GM23338 (cell line): ENCODE data around the gene RFC1. TPM values are rescaled to one million over a fixed set of nuclear protein-coding genes. Genes with fewer than 3 reads are reported as not detected.
A peak's percentile ranks its signal among the peaks of the same experiment; 100 is the strongest.

ENCODE experiments used
- ATAC-seq: fragments of 200-7000 bp; cut with Tn5 transposase; 3 replicates; pipeline ENCODE4 v1.9.1; 2020
- DNase-seq: peaks from one replicate; pipeline ENCODE4 v3.0.0-alpha.2; 2015; ENCODE audit warnings: low spot score
- H2AFZ ChIP-seq: fragments of 200-600 bp; sonication (generic); 2 replicates; pipeline ENCODE4 v1.8.0; 2016; ENCODE audit warnings: antibody characterized with exemption, mild to moderate bottlenecking, moderate library complexity
- H3F3A ChIP-seq: fragments of 200-600 bp; sonication (generic); replicated peaks from 2 replicates; pipeline ENCODE4 v1.8.0; 2017; ENCODE audit warnings: antibody characterized with exemption, mixed run types, low read depth
- H3K27ac ChIP-seq: fragments of 200-600 bp; sonication (generic); 2 replicates; pipeline ENCODE4 v1.6.1; 2016; ENCODE audit warnings: low read depth
- H3K27me3 ChIP-seq: fragments of 200-600 bp; sonication (generic); 2 replicates; pipeline ENCODE4 v1.8.0; 2016; ENCODE audit warnings: mild to moderate bottlenecking, mixed run types, moderate library complexity; ENCODE audit not compliant: insufficient read depth
- H3K36me3 ChIP-seq: fragments of 200-600 bp; sonication (generic); 2 replicates; pipeline ENCODE4 v1.8.0; 2016; ENCODE audit warnings: mild to moderate bottlenecking; ENCODE audit not compliant: insufficient read depth
- H3K4me1 ChIP-seq: fragments of 200-600 bp; sonication (generic); 2 replicates; pipeline ENCODE4 v1.8.0; 2016; ENCODE audit warnings: mild to moderate bottlenecking, moderate library complexity; ENCODE audit not compliant: insufficient read depth
- H3K4me2 ChIP-seq: fragments of 200-600 bp; sonication (generic); 2 replicates; pipeline ENCODE4 v1.7.1; 2017; ENCODE audit warnings: mixed run types
- H3K4me3 ChIP-seq: fragments of 200-600 bp; sonication (generic); 2 replicates; pipeline ENCODE4 v1.6.1; 2016; ENCODE audit warnings: mixed run types
- H3K79me2 ChIP-seq: fragments of 200-600 bp; sonication (generic); replicated peaks from 2 replicates; pipeline ENCODE4 v1.8.0; 2017; ENCODE audit warnings: mild to moderate bottlenecking; ENCODE audit not compliant: insufficient read depth
- H3K9me2 ChIP-seq: fragments of 200-600 bp; sonication (generic); 2 replicates; pipeline ENCODE4 v1.8.0; 2017; ENCODE audit not compliant: insufficient read depth
- H4K20me1 ChIP-seq: fragments of 200-600 bp; sonication (generic); replicated peaks from 2 replicates; pipeline ENCODE4 v1.8.0; 2017; ENCODE audit warnings: mild to moderate bottlenecking; ENCODE audit not compliant: insufficient read depth
- H3K27ac Mint-ChIP-seq: 2 replicates; pipeline ENCODE4 v1.8.0; 2020; ENCODE audit warnings: inconsistent platforms, mild to moderate bottlenecking, moderate library complexity, mixed read lengths
- H3K27me3 Mint-ChIP-seq: 3 replicates; pipeline ENCODE4 v1.8.0; 2022; ENCODE audit warnings: low read depth, mild to moderate bottlenecking, moderate library complexity, mixed read lengths, inconsistent platforms; ENCODE audit not compliant: insufficient read depth, poor library complexity
- H3K36me3 Mint-ChIP-seq: 3 replicates; pipeline ENCODE4 v1.8.0; 2021; ENCODE audit warnings: low read depth, mild to moderate bottlenecking, inconsistent platforms, moderate library complexity, mixed read lengths
- H3K4me1 Mint-ChIP-seq: 3 replicates; pipeline ENCODE4 v1.8.0; 2020; ENCODE audit warnings: mild to moderate bottlenecking, inconsistent platforms, mixed read lengths
- H3K4me3 Mint-ChIP-seq: 3 replicates; pipeline ENCODE4 v1.8.0; 2021; ENCODE audit warnings: moderate library complexity, mild to moderate bottlenecking, inconsistent platforms, mixed read lengths
- H3K9me3 Mint-ChIP-seq: 3 replicates; pipeline ENCODE4 v1.8.0; 2020; ENCODE audit warnings: moderate library complexity, mild to moderate bottlenecking, inconsistent platforms, mixed read lengths
- CREB1 ChIP-seq: fragments of 250-450 bp; sonication (Bioruptor Pico); IDR thresholded peaks from 2 replicates; pipeline ENCODE4 v1.5.0; 2020; ENCODE audit warnings: low read depth, mild to moderate bottlenecking, moderate library complexity
- EZH2 ChIP-seq: fragments of 200-600 bp; sonication (generic); IDR thresholded peaks from one replicate; pipeline ENCODE4 v1.8.0; 2017; ENCODE audit warnings: antibody characterized with exemption, mild to moderate bottlenecking, low read depth; ENCODE audit not compliant: unreplicated experiment
- EZH2phosphoT487 ChIP-seq: fragments of 200-600 bp; sonication (generic); IDR thresholded peaks from one replicate; pipeline ENCODE4 v1.8.1; 2018; ENCODE audit warnings: antibody characterized with exemption; ENCODE audit not compliant: unreplicated experiment
- JUNB ChIP-seq: IDR thresholded peaks from one replicate; pipeline ENCODE4 v1.6.1; 2016; ENCODE audit warnings: antibody characterized with exemption; ENCODE audit not compliant: unreplicated experiment
- NANOG ChIP-seq: IDR thresholded peaks from 2 replicates; pipeline ENCODE4 v1.6.1; 2016; ENCODE audit warnings: antibody characterized with exemption, borderline replicate concordance
- STAT1 ChIP-seq: IDR thresholded peaks from one replicate; pipeline ENCODE4 v1.6.1; 2016; ENCODE audit warnings: antibody characterized with exemption; ENCODE audit not compliant: unreplicated experiment
- ZNF114 ChIP-seq: fragments of 250-450 bp; sonication (Bioruptor Pico); IDR thresholded peaks from 2 replicates; pipeline ENCODE4 v1.5.0; 2020; ENCODE audit warnings: mild to moderate bottlenecking, moderate library complexity
- ZNF331 ChIP-seq: fragments of 250-450 bp; sonication (Bioruptor Pico); IDR thresholded peaks from 2 replicates; pipeline ENCODE4 v1.5.0; 2020; ENCODE audit warnings: low read depth, mild to moderate bottlenecking, moderate library complexity
- polyA plus RNA-seq: library from polyadenylated mRNA; unstranded; fragments of >200 nt; fragmentation: Nextera tagmentation; extraction: Ambion mirVana; gene quantifications from 2 replicates; pipeline ENCODE4 v1.2.1, GENCODE V29; 2016
- total RNA-seq: library from RNA; depleted of rRNA; stranded (reverse); fragments of >200 nt; shearing (Covaris generic); gene quantifications from 2 replicates; pipeline ENCODE4 v1.2.3, GENCODE V29; 2014
- TF ChIP-seq, protein P1 (sequence below): IDR thresholded peaks from 2 replicates; pipeline ENCODE4 v1.6.1; 2016; ENCODE audit warnings: antibody characterized with exemption
- TF ChIP-seq, protein P2 (sequence below), 2 experiments: fragments of 200-600 bp in 1 of 2; sonication (generic) in 1 of 2; conservative IDR thresholded peaks; 2 replicates each; pipeline versions ENCODE4 v1.5.1 to v1.6.1; 2016 to 2017; ENCODE audit warnings: antibody characterized with exemption in 2 of 2, low read depth in 2 of 2, mild to moderate bottlenecking in 2 of 2, moderate library complexity in 1 of 2
- TF ChIP-seq, protein P3 (sequence below): IDR thresholded peaks from one replicate; pipeline ENCODE4 v1.6.1; 2018; ENCODE audit warnings: antibody characterized with exemption; ENCODE audit not compliant: unreplicated experiment

Gene RFC1
- total and polyA plus RNA-seq, 2 experiments from 2014 or later = 75.8 to 228 TPM

DNA sequence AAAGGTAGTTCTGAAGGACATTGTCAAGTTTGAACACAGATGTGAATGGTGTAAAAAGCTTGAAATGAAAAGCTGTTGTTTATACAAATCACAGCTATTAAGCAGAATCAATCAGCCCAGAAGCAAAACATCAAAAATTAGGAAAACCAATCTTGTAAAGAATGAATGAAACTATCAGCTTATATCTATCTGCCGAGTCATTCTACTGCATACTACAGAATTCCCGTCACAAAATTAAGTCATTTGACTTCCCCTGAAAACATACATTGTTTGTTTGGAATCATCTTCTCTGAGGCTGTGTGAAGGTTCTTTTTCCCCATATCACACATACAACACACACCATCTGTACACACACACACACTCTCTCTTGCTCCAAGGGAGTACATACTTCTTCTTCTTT is 80.3 kb downstream of the RFC1 start (continued):
- TF ChIP-seq JUNB = no peak
- TF ChIP-seq, protein P1, sequence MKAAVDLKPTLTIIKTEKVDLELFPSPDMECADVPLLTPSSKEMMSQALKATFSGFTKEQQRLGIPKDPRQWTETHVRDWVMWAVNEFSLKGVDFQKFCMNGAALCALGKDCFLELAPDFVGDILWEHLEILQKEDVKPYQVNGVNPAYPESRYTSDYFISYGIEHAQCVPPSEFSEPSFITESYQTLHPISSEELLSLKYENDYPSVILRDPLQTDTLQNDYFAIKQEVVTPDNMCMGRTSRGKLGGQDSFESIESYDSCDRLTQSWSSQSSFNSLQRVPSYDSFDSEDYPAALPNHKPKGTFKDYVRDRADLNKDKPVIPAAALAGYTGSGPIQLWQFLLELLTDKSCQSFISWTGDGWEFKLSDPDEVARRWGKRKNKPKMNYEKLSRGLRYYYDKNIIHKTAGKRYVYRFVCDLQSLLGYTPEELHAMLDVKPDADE = no peak
- TF ChIP-seq EZH2phosphoT487 = no peak

DNA sequence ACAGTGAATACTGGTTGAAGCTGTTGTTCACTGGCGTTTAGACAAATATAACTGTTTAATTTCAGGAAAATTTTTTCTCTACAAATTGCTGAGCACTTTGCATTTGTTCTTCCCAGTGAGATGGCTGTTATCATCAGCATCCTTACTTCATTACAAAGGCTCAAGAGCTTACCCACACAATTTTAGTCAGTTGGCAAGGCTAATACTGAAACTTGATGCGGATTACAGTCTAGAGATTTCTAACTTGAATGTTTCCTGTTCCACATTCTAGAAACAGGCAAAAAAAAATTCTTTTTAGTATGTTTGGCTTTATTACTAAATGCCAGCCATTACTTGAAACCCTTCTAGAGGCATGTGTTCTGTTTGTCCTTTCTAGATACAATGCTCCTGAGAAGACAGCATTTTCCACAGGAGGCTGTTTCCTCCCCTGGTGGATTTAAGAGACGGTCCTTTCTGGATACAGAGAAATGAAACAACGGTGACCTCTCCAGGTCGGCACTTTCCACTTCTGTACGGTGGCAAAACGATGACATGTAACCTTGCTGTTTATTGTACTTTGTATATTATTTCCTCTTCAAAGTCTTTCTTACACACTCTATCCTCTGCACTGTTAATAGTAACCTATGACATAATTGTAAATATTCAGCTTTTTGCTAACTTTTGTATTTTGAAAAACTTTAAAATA is 80.9 kb downstream of the RFC1 start:
- Histone ChIP-seq H2AFZ (no peak overlapping the region), H3K4me2 (no peak overlapping the region), H3K27me3 (no peaks in the 10 kb centered on the region), H3F3A (no peaks in the 10 kb centered on the region), H4K20me1 (no peaks in the 10 kb centered on the region), H3K36me3 (peaks cover 16% of the 10 kb centered on the region; the same call in 1 of the 2 replicates), H3K27ac (no peak overlapping the region), H3K9me2 (no peaks in the 10 kb centered on the region), H3K4me3 (no peak overlapping the region), H3K4me1 (no peaks in the 10 kb centered on the region), H3K79me2 (no peaks in the 10 kb centered on the region)
- Mint-ChIP-seq H3K4me3 (no peak overlapping the region), H3K9me3 (no peaks in the 10 kb centered on the region), H3K4me1 (peaks cover 19% of the 10 kb centered on the region; the same call in 2 of the 3 replicates), H3K27me3 (peaks cover 5% of the 10 kb centered on the region), H3K27ac (peak overlapping the region; percentile 45), H3K36me3 (peaks cover 49% of the 10 kb centered on the region)
- TF ChIP-seq, protein P2, sequence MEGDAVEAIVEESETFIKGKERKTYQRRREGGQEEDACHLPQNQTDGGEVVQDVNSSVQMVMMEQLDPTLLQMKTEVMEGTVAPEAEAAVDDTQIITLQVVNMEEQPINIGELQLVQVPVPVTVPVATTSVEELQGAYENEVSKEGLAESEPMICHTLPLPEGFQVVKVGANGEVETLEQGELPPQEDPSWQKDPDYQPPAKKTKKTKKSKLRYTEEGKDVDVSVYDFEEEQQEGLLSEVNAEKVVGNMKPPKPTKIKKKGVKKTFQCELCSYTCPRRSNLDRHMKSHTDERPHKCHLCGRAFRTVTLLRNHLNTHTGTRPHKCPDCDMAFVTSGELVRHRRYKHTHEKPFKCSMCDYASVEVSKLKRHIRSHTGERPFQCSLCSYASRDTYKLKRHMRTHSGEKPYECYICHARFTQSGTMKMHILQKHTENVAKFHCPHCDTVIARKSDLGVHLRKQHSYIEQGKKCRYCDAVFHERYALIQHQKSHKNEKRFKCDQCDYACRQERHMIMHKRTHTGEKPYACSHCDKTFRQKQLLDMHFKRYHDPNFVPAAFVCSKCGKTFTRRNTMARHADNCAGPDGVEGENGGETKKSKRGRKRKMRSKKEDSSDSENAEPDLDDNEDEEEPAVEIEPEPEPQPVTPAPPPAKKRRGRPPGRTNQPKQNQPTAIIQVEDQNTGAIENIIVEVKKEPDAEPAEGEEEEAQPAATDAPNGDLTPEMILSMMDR (conservative IDR thresholded peaks at IDR 0.05; ENCODE audit: low read depth in 2 of 2) = 0 out of 4 replicates have a peak, but pooled peaks of 1 of the 2 experiments have one; percentile 5
- TF ChIP-seq NANOG = no peak
- no peak for TF ChIP-seq EZH2phosphoT487
- TF ChIP-seq JUNB = no peak
- no peak for TF ChIP-seq STAT1
- ATAC-seq (no peak), DNase-seq (no peak)

DNA sequence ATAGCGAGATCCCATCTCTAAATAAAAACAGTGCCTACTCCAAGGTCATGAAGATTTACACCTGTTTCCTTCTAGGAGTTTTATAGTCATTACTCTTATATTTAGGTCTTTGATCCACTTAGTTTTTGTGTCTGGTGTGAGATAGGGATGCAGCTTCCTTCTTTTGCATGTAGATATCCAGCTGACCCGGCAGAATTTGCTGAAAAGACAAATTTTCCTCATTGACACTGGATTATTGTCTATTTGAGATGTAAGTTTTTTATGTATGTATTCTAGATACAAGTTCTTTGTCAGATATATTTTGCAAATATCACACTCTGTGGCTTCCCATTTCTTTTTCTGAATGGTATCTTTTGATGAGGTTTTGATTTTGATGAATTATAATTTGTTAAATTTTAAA is 85.4 kb downstream of the RFC1 start:
- H2AFZ ChIP-seq = no peak overlapping the region
- Mint-ChIP-seq H3K4me3 (no peak overlapping the region), H3K27ac (no peak overlapping the region), H3K27me3 (no peaks in the 10 kb centered on the region), H3K9me3 (no peaks in the 10 kb centered on the region), H3K36me3 (peaks cover 18% of the 10 kb centered on the region; the same call in 2 of the 3 replicates), H3K4me1 (no peaks in the 10 kb centered on the region)
- H3K36me3 ChIP-seq = no peaks in the 10 kb centered on the region; the same call in 1 of the 2 replicates
- no peak overlapping the region for H3K4me3 ChIP-seq
- no peaks in the 10 kb centered on the region for H3K27me3 ChIP-seq
- no peak for DNase-seq
- H3K79me2 ChIP-seq = no peaks in the 10 kb centered on the region
- ATAC-seq = no peak
- H3K27ac ChIP-seq = no peak overlapping the region
- no peaks in the 10 kb centered on the region for H4K20me1 ChIP-seq
- no peak overlapping the region for H3K4me2 ChIP-seq
- H3F3A ChIP-seq = no peaks in the 10 kb centered on the region
- H3K4me1 ChIP-seq = no peaks in the 10 kb centered on the region
- no peaks in the 10 kb centered on the region for H3K9me2 ChIP-seq
- TF ChIP-seq EZH2 (no peak), STAT1 (no peak), CREB1 (CRISPR knock-in tag) (no peak), JUNB (no peak), ZNF331 (no peak), EZH2phosphoT487 (no peak), ZNF114 (CRISPR knock-in tag) (no peak)
- TF ChIP-seq, protein P2 (conservative IDR thresholded peaks at IDR 0.05; ENCODE audit: low read depth in 2 of 2) = no peak
- TF ChIP-seq, protein P3, sequence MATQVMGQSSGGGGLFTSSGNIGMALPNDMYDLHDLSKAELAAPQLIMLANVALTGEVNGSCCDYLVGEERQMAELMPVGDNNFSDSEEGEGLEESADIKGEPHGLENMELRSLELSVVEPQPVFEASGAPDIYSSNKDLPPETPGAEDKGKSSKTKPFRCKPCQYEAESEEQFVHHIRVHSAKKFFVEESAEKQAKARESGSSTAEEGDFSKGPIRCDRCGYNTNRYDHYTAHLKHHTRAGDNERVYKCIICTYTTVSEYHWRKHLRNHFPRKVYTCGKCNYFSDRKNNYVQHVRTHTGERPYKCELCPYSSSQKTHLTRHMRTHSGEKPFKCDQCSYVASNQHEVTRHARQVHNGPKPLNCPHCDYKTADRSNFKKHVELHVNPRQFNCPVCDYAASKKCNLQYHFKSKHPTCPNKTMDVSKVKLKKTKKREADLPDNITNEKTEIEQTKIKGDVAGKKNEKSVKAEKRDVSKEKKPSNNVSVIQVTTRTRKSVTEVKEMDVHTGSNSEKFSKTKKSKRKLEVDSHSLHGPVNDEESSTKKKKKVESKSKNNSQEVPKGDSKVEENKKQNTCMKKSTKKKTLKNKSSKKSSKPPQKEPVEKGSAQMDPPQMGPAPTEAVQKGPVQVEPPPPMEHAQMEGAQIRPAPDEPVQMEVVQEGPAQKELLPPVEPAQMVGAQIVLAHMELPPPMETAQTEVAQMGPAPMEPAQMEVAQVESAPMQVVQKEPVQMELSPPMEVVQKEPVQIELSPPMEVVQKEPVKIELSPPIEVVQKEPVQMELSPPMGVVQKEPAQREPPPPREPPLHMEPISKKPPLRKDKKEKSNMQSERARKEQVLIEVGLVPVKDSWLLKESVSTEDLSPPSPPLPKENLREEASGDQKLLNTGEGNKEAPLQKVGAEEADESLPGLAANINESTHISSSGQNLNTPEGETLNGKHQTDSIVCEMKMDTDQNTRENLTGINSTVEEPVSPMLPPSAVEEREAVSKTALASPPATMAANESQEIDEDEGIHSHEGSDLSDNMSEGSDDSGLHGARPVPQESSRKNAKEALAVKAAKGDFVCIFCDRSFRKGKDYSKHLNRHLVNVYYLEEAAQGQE = no peak
- TF ChIP-seq, protein P1 = no peak
